Measurements from ENCODE around the gene SNX25. TPM values are rescaled to one million over a fixed set of nuclear protein-coding genes. Genes with fewer than 3 reads are reported as not detected.

SNX25 gene
- total and polyA plus RNA-seq, 2 of the 13 experiments (the other 11 are each of a cell fraction or from before 2014, with no cell fraction given), result 23.4 to 23.5 TPM

GRCh38 chr4:185396724-185397385, 187.5 kb downstream of the SNX25 start, which contains the start of gene ANKRD37 (continued):
- TF ChIP-seq IKZF5 (CRISPR knock-in tag; IDR thresholded peaks at IDR 0.05), result no peak
- TF ChIP-seq THAP11 (CRISPR knock-in tag; IDR thresholded peaks at IDR 0.05), result no peak
- TF ChIP-seq RXRB (CRISPR knock-in tag; IDR thresholded peaks at IDR 0.05; ENCODE audit: borderline replicate concordance), result no peak
- TF ChIP-seq DZIP1 (CRISPR knock-in tag; IDR thresholded peaks at IDR 0.05), result peak; percentile 22; the same call in 1 of the 2 replicates
- TF ChIP-seq CEBPB (IDR thresholded peaks at IDR 0.05; ENCODE audit: borderline replicate concordance, low read depth, low read length), result no peak
- no peak for TF ChIP-seq NFYB (CRISPR knock-in tag; IDR thresholded peaks at IDR 0.05)
- no peak for TF ChIP-seq FOXA1 (IDR thresholded peaks at IDR 0.05)
- TF ChIP-seq FOXA1 (CRISPR knock-in tag; IDR thresholded peaks at IDR 0.05), result no peak; the same call in 1 of the 2 replicates
- peak; percentile 68; the same call in 1 of the 2 replicates for TF ChIP-seq KLF12 (CRISPR knock-in tag; IDR thresholded peaks at IDR 0.05; ENCODE audit: borderline replicate concordance)
- no peak; the same call in 1 of the 2 replicates for TF ChIP-seq ZNF101 (CRISPR knock-in tag; IDR thresholded peaks at IDR 0.05; ENCODE audit: borderline replicate concordance, low read depth)
- TF ChIP-seq ZNF792 (CRISPR knock-in tag; IDR thresholded peaks at IDR 0.05), result no peak
- TF ChIP-seq ZNF672 (CRISPR knock-in tag; IDR thresholded peaks at IDR 0.05), result 0 out of 2 replicates have a peak, but pooled peaks have one; percentile 7
- no peak for TF ChIP-seq ZNF253 (CRISPR knock-in tag; IDR thresholded peaks at IDR 0.05; ENCODE audit: borderline replicate concordance)
- TF ChIP-seq, protein P1, sequence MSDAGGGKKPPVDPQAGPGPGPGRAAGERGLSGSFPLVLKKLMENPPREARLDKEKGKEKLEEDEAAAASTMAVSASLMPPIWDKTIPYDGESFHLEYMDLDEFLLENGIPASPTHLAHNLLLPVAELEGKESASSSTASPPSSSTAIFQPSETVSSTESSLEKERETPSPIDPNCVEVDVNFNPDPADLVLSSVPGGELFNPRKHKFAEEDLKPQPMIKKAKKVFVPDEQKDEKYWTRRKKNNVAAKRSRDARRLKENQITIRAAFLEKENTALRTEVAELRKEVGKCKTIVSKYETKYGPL (CRISPR knock-in tag; IDR thresholded peaks at IDR 0.05), result no peak
- 0 out of 2 replicates have a peak, but pooled peaks have one; percentile 37 for TF ChIP-seq ZNF256 (CRISPR knock-in tag; conservative IDR thresholded peaks at IDR 0.05)
- TF ChIP-seq, protein P2, sequence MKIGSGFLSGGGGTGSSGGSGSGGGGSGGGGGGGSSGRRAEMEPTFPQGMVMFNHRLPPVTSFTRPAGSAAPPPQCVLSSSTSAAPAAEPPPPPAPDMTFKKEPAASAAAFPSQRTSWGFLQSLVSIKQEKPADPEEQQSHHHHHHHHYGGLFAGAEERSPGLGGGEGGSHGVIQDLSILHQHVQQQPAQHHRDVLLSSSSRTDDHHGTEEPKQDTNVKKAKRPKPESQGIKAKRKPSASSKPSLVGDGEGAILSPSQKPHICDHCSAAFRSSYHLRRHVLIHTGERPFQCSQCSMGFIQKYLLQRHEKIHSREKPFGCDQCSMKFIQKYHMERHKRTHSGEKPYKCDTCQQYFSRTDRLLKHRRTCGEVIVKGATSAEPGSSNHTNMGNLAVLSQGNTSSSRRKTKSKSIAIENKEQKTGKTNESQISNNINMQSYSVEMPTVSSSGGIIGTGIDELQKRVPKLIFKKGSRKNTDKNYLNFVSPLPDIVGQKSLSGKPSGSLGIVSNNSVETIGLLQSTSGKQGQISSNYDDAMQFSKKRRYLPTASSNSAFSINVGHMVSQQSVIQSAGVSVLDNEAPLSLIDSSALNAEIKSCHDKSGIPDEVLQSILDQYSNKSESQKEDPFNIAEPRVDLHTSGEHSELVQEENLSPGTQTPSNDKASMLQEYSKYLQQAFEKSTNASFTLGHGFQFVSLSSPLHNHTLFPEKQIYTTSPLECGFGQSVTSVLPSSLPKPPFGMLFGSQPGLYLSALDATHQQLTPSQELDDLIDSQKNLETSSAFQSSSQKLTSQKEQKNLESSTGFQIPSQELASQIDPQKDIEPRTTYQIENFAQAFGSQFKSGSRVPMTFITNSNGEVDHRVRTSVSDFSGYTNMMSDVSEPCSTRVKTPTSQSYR (CRISPR knock-in tag; IDR thresholded peaks at IDR 0.05; ENCODE audit: borderline replicate concordance), result no peak
- TF ChIP-seq NFE2L1 (CRISPR knock-in tag; IDR thresholded peaks at IDR 0.05; ENCODE audit: borderline replicate concordance), result no peak
- TF ChIP-seq ZMAT3 (CRISPR knock-in tag; conservative IDR thresholded peaks at IDR 0.05), result peak; percentile 83; the same call in 1 of the 2 replicates
- peak; percentile 94; the same call in 1 of the 2 replicates for TF ChIP-seq PITX1 (CRISPR knock-in tag; IDR thresholded peaks at IDR 0.05)
- TF ChIP-seq DBP (CRISPR knock-in tag; IDR thresholded peaks at IDR 0.05; ENCODE audit: not compliant biosample characterization), result no peak
- TF ChIP-seq CENPX (CRISPR knock-in tag; IDR thresholded peaks at IDR 0.05), result no peak
